Panc1 (cell line): ENCODE results near the gene UBD. TPM values are rescaled to one million over a fixed set of nuclear protein-coding genes. Genes with fewer than 3 reads are reported as not detected.

Source experiments
- ATAC-seq: fragments of 200-7000 bp; cut with Tn5 transposase; 2 replicates; pipeline ENCODE4 v1.9.1; 2020; ENCODE audit warnings: mild to moderate bottlenecking, moderate library complexity
- BruUV-seq: library from RNA; stranded (reverse); fragments of 400-500 nt; replicated peaks from 2 replicates; lab custom pipeline; 2021; lab: Mats Ljungman, UMichigan
- CTCF ChIA-PET: fragments of 300-600 bp; sonication (Branson Sonifier 250); formaldehyde crosslinking; loops from one replicate; lab custom pipeline; 2022; ENCODE audit warnings: antibody characterized with exemption; lab: Charles Lee
- POLR2A ChIA-PET: fragments of 300-600 bp; sonication (Branson Sonifier 250); formaldehyde crosslinking; loops from one replicate; lab custom pipeline; 2022; ENCODE audit warnings: antibody characterized with exemption; lab: Charles Lee
- DNase-seq: peaks from one replicate; pipeline ENCODE4 v3.0.0-alpha.2; 2010; ENCODE audit warnings: low read depth, low spot score
- H3K27ac ChIP-seq: 2 replicates; pipeline ENCODE4 v1.5.1; 2011; ENCODE audit warnings: mild to moderate bottlenecking, low read length, inconsistent platforms
- H3K27me3 ChIP-seq: fragments of 200-500 bp; sonication (Bioruptor generic); 2 replicates; pipeline ENCODE4 v1.6.0; 2014; ENCODE audit warnings: low read length, inconsistent platforms; ENCODE audit not compliant: control insufficient read depth, insufficient read depth
- H3K36me3 ChIP-seq: fragments of 200-500 bp; sonication (Bioruptor generic); 2 replicates; pipeline ENCODE4 v1.5.1; 2014; ENCODE audit warnings: inconsistent platforms, mild to moderate bottlenecking, low read length, moderate library complexity; ENCODE audit not compliant: control insufficient read depth, insufficient read depth
- H3K4me1 ChIP-seq: 2 replicates; pipeline ENCODE4 v1.5.1; 2011; ENCODE audit warnings: inconsistent platforms, mild to moderate bottlenecking, low read length, moderate library complexity; ENCODE audit not compliant: control insufficient read depth, insufficient read depth
- H3K4me3 ChIP-seq, 2 experiments: 2 replicates each; pipeline ENCODE4 v1.5.1; 2011 to 2012; ENCODE audit warnings: low read depth in 2 of 2, low read length in 2 of 2, mild to moderate bottlenecking in 2 of 2, inconsistent platforms in 1 of 2, moderate library complexity in 1 of 2
- H3K9me3 ChIP-seq: fragments of 200-500 bp; sonication (Bioruptor generic); 2 replicates; pipeline ENCODE4 v1.5.1; 2014; ENCODE audit warnings: low read depth, mild to moderate bottlenecking, inconsistent platforms, low read length, moderate library complexity; ENCODE audit not compliant: control insufficient read depth, insufficient read depth
- CTCF ChIP-seq: fragments of 450-650 bp; IDR thresholded peaks from 2 replicates; pipeline ENCODE4 v1.5.1; 2017; ENCODE audit warnings: mild to moderate bottlenecking
- POLR2AphosphoS5 ChIP-seq: IDR thresholded peaks from 2 replicates; pipeline ENCODE4 v1.6.1; 2012; ENCODE audit warnings: mild to moderate bottlenecking, low read depth, low read length, moderate library complexity
- REST ChIP-seq, 2 experiments: IDR thresholded peaks; 2 replicates each; pipeline ENCODE4 v1.6.1; 2011 to 2012; ENCODE audit warnings: low read depth in 2 of 2, control low read depth in 1 of 2, low read length in 1 of 2, mild to moderate bottlenecking in 1 of 2, moderate library complexity in 1 of 2; ENCODE audit not compliant: insufficient read depth in 1 of 2
- SIN3A ChIP-seq: IDR thresholded peaks from 2 replicates; pipeline ENCODE4 v1.6.1; 2012; ENCODE audit warnings: low read depth, mild to moderate bottlenecking, low read length, moderate library complexity, borderline replicate concordance; ENCODE audit not compliant: insufficient read depth
- TCF7L2 ChIP-seq: IDR thresholded peaks from 2 replicates; pipeline ENCODE4 v1.6.1; 2011; ENCODE audit warnings: mild to moderate bottlenecking, low read depth, low read length, inconsistent platforms
- in situ Hi-C: cut with HindIII; loops from 2 replicates; pipeline ENCODE4 v1.10.0; 2016; ENCODE audit warnings: low sequenced_read_pairs, low pct_unique_long_range_greater_than_20kb
- intact Hi-C: fragments of 100-400 bp; cut with micrococcal nuclease; formaldehyde crosslinking; loops from one replicate; pipeline ENCODE4 v1.10.0; 2022; ENCODE audit not compliant: unreplicated experiment
- total RNA-seq: library from RNA; stranded (reverse); gene quantifications from one replicate; pipeline ENCODE4 v1.2.1, GENCODE V29; 2021; ENCODE audit not compliant: unreplicated experiment

The UBD gene
- total RNA-seq, 1 experiment from 2014 or later, result 0.54 TPM

- Histone ChIP-seq H3K27me3 (peaks cover 9% of the 10 kb centered on the region), H3K36me3 (no peaks in the 10 kb centered on the region), H3K27ac (no peak within 1 kb of the TSS), H3K4me1 (no peaks in the 10 kb centered on the region), H3K9me3 (no peaks in the 10 kb centered on the region), H3K4me3 (no peak within 1 kb of the TSS)
- DNase-seq, result no peak
- ChIA-PET POLR2A (no interaction called here), CTCF (no interaction called here)
- in situ Hi-C loops (no loop called here), intact Hi-C loops (loop anchor here (10.0 kb wide), 1 partner anchor 560 kb away; no protein-coding TSS in a partner anchor)
- ATAC-seq, result no peak
- no peak for TF ChIP-seq REST (IDR thresholded peaks at IDR 0.05; ENCODE audit: insufficient read depth in 1 of 2, low read depth in 2 of 2, low read length in 1 of 2)
- TF ChIP-seq CTCF, result no peak
- TF ChIP-seq POLR2AphosphoS5, result no peak
- no peak for TF ChIP-seq SIN3A
- TF ChIP-seq TCF7L2, result no peak
- BruUV-seq, result no TSS peak
These were observed 25.3 kb upstream of the UBD start, which contains the start of gene OR2H2 for GRCh38 chr6:29584821-29585220. OR2H2 (plus strand) TSS chr6:29585121; CDS start chr6:29587945, 2,824 bp downstream.

GRCh38 chr6:29577544-29577943 is 18.0 kb upstream of the UBD start:
- H3K27me3 ChIP-seq, result peaks cover 5% of the 10 kb centered on the region
- ATAC-seq (no peak), DNase-seq (no peak)
- CTCF ChIA-PET, result no interaction called here
- intact Hi-C loops, result no loop called here
- no peak for TF ChIP-seq SIN3A
- TF ChIP-seq TCF7L2, result no peak
- no peak for TF ChIP-seq CTCF
- TF ChIP-seq REST (IDR thresholded peaks at IDR 0.05; ENCODE audit: insufficient read depth in 1 of 2, low read depth in 2 of 2, low read length in 1 of 2), result no peak
- no peak for TF ChIP-seq POLR2AphosphoS5
- H3K4me1 ChIP-seq, result no peaks in the 10 kb centered on the region
- no peak overlapping the region for H3K4me3 ChIP-seq
- BruUV-seq, result no TSS peak
- in situ Hi-C loops, result no loop called here
- H3K9me3 ChIP-seq, result no peaks in the 10 kb centered on the region
- POLR2A ChIA-PET, result no interaction called here
- H3K27ac ChIP-seq, result no peak overlapping the region
- H3K36me3 ChIP-seq, result no peaks in the 10 kb centered on the region
